SK-N-MC (cell line): ENCODE results near the gene NELFCD.

Source experiments
- EZH2 ChIP-seq: fragments of 200-600 bp; sonication (generic); IDR thresholded peaks from one replicate; pipeline ENCODE4 v1.6.1; 2017; ENCODE audit warnings: antibody characterized with exemption
- POLR2AphosphoS5 ChIP-seq: IDR thresholded peaks from 2 replicates; pipeline ENCODE4 v1.6.1; 2012; ENCODE audit warnings: mild to moderate bottlenecking, low read depth, low read length, borderline replicate concordance

GRCh38 chr20:58970146-58970545, 10.9 kb upstream of the NELFCD start:
- TF ChIP-seq EZH2 (no peak), POLR2AphosphoS5 (no peak)
